HUES48 (cell line): ENCODE data around the gene GSTM3.
"Not testable (repeated sequence)": the region's sequence is repeated elsewhere in the genome, so short reads cannot be mapped to it uniquely, and the experiment has no call there.

ENCODE experiments used
- H3K27ac ChIP-seq: one replicate; pipeline ENCODE4 v1.7.0; 2013; ENCODE audit warnings: low read depth, low read length, inconsistent platforms
- H3K27me3 ChIP-seq: 2 replicates; pipeline ENCODE4 v1.6.1; 2013; ENCODE audit warnings: mild to moderate bottlenecking, low read length; ENCODE audit not compliant: control insufficient read depth, insufficient read depth
- H3K36me3 ChIP-seq: 2 replicates; pipeline ENCODE4 v1.6.1; 2013; ENCODE audit warnings: low read length; ENCODE audit not compliant: control insufficient read depth, insufficient read depth
- H3K4me1 ChIP-seq: 2 replicates; pipeline ENCODE4 v1.6.1; 2013; ENCODE audit warnings: mild to moderate bottlenecking, low read length; ENCODE audit not compliant: control insufficient read depth, insufficient read depth
- H3K4me3 ChIP-seq: 2 replicates; pipeline ENCODE4 v1.5.1; 2013; ENCODE audit warnings: mild to moderate bottlenecking, low read depth, low read length
- H3K9ac ChIP-seq: 2 replicates; pipeline ENCODE4 v1.6.1; 2013; ENCODE audit warnings: mild to moderate bottlenecking, low read depth, low read length, moderate library complexity
- H3K9me3 ChIP-seq: 2 replicates; pipeline ENCODE4 v1.6.1; 2013; ENCODE audit warnings: low read length; ENCODE audit not compliant: control insufficient read depth, insufficient read depth

GSTM3 gene

GRCh38 chr1:109687641-109688499 lies 53.0 kb downstream of the GSTM3 start, which contains the start of gene GSTM1:
Gene GSTM1, plus strand, starts transcription at chr1:109687817. Its CDS starts 57 bp downstream, at chr1:109687874.
- Histone ChIP-seq H3K4me1 (no peaks in the 10 kb centered on the region), H3K4me3 (peak within 1 kb of the TSS; percentile 58), H3K27me3 (no peaks in the 10 kb centered on the region)

GRCh38 chr1:109687109-109687508 lies 53.7 kb downstream of the GSTM3 start:
- not testable (repeated sequence) for H3K9ac ChIP-seq, H3K27ac ChIP-seq, H3K9me3 ChIP-seq, H3K27me3 ChIP-seq, H3K36me3 ChIP-seq, H3K4me1 ChIP-seq
- H3K4me3 ChIP-seq = peak overlapping the region; percentile 58

More at GRCh38 chr1:109687641-109688499, 53.0 kb downstream of the GSTM3 start, which contains the start of gene GSTM1:
- Histone ChIP-seq H3K36me3 (no peaks in the 10 kb centered on the region), H3K27ac (no peak within 1 kb of the TSS), H3K9ac (peak within 1 kb of the TSS; percentile 44; the same call in 1 of the 2 replicates), H3K9me3 (no peaks in the 10 kb centered on the region)

- H3K4me3 ChIP-seq, H3K9ac ChIP-seq, H3K27ac ChIP-seq: not testable (repeated sequence)
Measured at GRCh38 chr1:109685890-109686289, 54.9 kb downstream of the GSTM3 start.

GRCh38 chr1:109685399-109685798 lies 55.4 kb downstream of the GSTM3 start:
- not testable (repeated sequence) for H3K4me1 ChIP-seq, H3K27me3 ChIP-seq, H3K9ac ChIP-seq, H3K9me3 ChIP-seq, H3K4me3 ChIP-seq, H3K27ac ChIP-seq, H3K36me3 ChIP-seq

More at GRCh38 chr1:109685890-109686289, 54.9 kb downstream of the GSTM3 start:
- H3K9me3 ChIP-seq, H3K27me3 ChIP-seq, H3K4me1 ChIP-seq, H3K36me3 ChIP-seq: not testable (repeated sequence)

DNA sequence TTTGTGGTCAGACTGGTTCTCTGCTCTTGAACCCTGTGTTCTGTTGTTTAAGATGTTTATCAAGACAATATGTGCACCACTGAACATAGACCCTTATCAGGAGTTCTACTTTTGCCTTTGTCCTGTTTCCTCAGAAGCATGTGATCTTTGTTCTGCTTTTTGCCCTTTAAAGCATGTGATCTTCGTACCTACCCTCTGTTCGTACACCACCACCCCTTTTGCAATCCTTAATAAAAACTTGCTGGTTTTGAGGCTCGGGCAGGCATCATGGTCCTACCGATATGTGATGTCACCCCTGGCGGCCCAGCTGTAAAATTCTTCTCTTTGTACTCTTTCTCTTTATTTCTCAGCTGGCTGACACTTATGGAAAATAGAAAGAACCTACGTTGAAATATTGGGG lies 56.1 kb downstream of the GSTM3 start:
- not testable (repeated sequence) for H3K9me3 ChIP-seq, H3K4me1 ChIP-seq, H3K36me3 ChIP-seq, H3K4me3 ChIP-seq, H3K9ac ChIP-seq, H3K27ac ChIP-seq, H3K27me3 ChIP-seq
